Kidney epithelial cell (primary cell): ENCODE data around the gene PFDN1. TPM values are rescaled to one million over a fixed set of nuclear protein-coding genes. Genes with fewer than 3 reads are reported as not detected.

Experiments
- DNase-seq: peaks from one replicate; pipeline ENCODE4 v3.0.0-alpha.2; 2010; ENCODE audit warnings: low read depth
- H3K27me3 ChIP-seq: 2 replicates; pipeline ENCODE4 v1.6.0; 2011; ENCODE audit warnings: low read length; ENCODE audit not compliant: control insufficient read depth, insufficient read depth
- H3K36me3 ChIP-seq: 2 replicates; pipeline ENCODE4 v1.5.1; 2011; ENCODE audit warnings: low read length; ENCODE audit not compliant: control insufficient read depth, insufficient read depth
- H3K4me3 ChIP-seq: 2 replicates; pipeline ENCODE4 v1.5.1; 2011; ENCODE audit warnings: low read depth, mild to moderate bottlenecking, control low read depth, low read length
- total RNA-seq: library from RNA; depleted of rRNA; stranded (reverse); fragments of >200 nt; gene quantifications from 2 replicates; pipeline ENCODE4 v1.2.3, GENCODE V29; 2015
- TF ChIP-seq, protein P1 (sequence below): IDR thresholded peaks from 2 replicates; pipeline ENCODE4 v1.5.1; 2011; ENCODE audit warnings: mild to moderate bottlenecking, moderate library complexity, low read length, control low read depth, inconsistent platforms; ENCODE audit not compliant: insufficient read depth, poor library complexity, severe bottlenecking

Gene PFDN1
- total RNA-seq, 1 donor from 2014 or later, result 124 TPM

DNA sequence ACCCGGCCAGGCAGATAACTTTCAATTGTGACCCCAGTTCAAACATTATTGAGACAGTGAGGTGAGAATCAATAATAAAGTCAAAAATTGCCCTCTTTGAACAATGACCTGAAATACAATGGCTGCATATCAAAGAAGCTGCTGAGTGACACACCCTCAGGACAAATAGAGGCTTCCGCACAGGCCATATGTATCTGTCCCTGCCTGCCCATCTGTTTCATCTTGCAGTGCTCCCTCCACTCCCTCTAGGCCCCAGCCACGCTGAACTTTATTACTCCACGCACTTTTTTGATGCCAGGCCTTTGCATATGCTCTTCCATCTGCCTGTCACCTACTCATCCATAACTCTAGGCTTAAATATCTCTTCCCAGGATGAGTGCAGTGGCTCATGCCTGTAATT, 15.9 kb upstream of the PFDN1 start:
- Histone ChIP-seq H3K4me3 (no peak overlapping the region), H3K27me3 (no peaks in the 10 kb centered on the region), H3K36me3 (no peaks in the 10 kb centered on the region)
- DNase-seq, result no peak
- TF ChIP-seq, protein P1, sequence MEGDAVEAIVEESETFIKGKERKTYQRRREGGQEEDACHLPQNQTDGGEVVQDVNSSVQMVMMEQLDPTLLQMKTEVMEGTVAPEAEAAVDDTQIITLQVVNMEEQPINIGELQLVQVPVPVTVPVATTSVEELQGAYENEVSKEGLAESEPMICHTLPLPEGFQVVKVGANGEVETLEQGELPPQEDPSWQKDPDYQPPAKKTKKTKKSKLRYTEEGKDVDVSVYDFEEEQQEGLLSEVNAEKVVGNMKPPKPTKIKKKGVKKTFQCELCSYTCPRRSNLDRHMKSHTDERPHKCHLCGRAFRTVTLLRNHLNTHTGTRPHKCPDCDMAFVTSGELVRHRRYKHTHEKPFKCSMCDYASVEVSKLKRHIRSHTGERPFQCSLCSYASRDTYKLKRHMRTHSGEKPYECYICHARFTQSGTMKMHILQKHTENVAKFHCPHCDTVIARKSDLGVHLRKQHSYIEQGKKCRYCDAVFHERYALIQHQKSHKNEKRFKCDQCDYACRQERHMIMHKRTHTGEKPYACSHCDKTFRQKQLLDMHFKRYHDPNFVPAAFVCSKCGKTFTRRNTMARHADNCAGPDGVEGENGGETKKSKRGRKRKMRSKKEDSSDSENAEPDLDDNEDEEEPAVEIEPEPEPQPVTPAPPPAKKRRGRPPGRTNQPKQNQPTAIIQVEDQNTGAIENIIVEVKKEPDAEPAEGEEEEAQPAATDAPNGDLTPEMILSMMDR, result no peak

DNA sequence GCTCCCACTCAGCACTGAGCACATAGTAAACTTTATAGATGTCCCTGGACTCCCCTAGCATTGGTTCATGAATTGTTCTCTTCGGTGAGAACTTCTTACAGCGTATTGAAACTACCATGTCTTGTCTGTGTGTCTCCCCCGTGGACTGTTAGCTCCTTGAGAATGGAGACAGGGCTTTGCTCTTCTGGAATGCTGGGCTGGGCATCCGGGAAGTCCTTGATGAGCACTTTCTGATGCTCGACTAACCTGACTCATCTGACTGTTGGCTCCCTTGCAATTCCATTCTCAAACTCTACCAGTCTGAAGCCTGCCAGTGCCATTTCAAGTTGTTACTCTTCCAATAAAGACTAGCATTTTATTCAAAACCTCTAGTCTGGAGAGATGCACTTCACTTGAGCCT, 15.0 kb upstream of the PFDN1 start:
- TF ChIP-seq, protein P1, result no peak
- no peak for DNase-seq
- H3K4me3 ChIP-seq, result no peak overlapping the region
- no peaks in the 10 kb centered on the region for H3K27me3 ChIP-seq
- H3K36me3 ChIP-seq, result no peaks in the 10 kb centered on the region

DNA sequence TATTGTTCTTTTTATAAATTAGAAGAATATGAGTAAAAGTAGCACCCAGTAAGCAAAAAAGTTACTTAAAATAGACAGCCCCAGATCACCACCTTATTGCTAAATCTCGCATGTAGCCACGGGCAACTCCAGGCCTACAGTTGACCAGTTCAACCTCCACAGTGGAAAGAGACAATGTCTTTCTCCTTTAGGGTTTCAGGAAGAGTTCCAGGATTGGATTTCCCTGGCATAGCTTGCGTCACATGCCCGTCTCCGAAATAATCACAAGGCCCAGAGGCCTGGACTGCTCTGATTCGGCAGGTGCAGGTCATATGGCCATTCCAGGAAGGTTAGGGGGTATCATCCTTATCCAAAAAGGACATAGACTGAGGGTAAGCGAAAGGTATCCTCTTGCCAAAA, 9.9 kb upstream of the PFDN1 start:
- DNase-seq, result no peak
- TF ChIP-seq, protein P1, result no peak
- H3K4me3 ChIP-seq, result no peak overlapping the region
- H3K27me3 ChIP-seq, result no peaks in the 10 kb centered on the region
- H3K36me3 ChIP-seq, result no peaks in the 10 kb centered on the region

DNA sequence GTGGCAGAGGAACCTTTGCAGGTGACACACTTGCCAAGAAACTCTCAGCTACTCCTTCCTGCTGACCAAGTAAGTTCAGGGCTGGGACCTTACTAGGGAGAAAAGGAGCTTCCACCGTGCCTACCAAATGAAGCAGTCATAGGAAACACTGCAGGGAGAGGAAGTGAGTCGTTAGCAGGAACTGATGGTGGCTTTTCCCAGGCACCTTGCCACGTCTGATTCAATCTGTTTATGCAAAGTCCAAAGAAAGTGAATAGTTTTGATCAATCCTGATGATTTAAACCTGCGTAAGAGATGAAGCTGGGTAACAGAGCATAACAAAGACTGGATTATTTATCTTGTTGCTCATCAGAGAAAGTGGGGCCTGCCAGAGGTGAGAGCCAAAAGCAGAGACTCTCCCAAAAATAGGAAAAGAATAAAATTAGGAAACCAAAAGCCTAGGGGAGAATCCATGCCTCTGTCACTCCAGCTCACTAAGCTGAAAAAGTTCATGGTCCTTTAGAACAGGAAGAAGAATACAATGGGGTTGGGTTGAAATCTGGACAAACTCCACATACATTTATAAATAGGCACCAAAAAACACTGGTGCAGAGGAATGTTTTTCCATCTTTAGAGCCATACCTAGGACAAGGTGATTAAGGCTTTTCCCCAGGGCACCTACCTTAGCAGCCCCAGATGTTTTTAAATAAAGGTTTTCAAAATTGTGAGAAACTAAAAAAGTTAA, 9.3 kb upstream of the PFDN1 start:
- DNase-seq, result peak; percentile 76
- H3K36me3 ChIP-seq, result no peaks in the 10 kb centered on the region
- H3K4me3 ChIP-seq, result no peak overlapping the region
- TF ChIP-seq, protein P1, result no peak
- no peaks in the 10 kb centered on the region for H3K27me3 ChIP-seq

DNA sequence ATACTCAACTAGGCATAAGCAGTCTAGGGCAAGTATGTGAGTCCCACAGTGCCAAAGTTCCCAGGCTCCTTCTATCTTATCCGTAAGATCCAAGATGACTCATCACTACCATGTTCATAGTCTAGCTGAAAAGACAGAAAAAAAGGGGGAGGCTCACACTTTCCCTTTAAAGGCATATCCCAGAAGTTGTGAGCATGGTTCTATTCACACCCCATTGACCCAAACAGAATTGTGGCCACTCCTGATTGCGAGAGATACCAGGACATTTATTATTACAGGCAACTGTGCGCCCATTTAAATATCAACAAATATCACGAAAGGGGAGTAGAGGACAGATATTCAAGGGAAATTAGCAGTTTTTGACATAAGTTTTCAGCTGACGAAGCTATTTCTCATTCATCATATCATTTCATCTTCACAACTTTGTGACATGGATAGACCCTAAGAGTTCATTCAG, 8.1 kb upstream of the PFDN1 start:
- no peaks in the 10 kb centered on the region for H3K36me3 ChIP-seq
- peak; percentile 80 for DNase-seq
- no peaks in the 10 kb centered on the region for H3K27me3 ChIP-seq
- TF ChIP-seq, protein P1, result no peak
- no peak overlapping the region for H3K4me3 ChIP-seq

DNA sequence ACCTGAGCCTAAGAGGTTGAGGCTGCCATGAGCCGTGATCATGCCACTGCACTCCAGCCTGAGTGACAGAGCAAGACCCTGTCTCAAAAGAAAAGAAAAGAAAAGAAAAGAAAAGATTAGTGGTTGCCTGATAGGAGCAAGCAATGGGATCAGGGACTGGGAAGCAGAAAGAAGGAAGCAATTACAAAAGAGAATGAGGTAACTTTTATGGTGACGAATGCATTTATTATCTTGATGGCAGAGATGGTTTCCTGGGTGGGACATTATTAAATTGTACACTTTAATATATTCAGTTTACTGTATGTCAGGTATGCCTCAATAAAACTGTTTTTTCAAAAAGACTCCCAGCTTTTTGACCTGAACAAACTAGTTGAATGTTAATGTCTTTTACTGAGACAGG, 7.5 kb upstream of the PFDN1 start:
- H3K27me3 ChIP-seq, result no peaks in the 10 kb centered on the region
- H3K4me3 ChIP-seq, result no peak overlapping the region
- no peaks in the 10 kb centered on the region for H3K36me3 ChIP-seq
- DNase-seq, result no peak
- TF ChIP-seq, protein P1, result no peak
